Measurements from ENCODE around the gene MSI2. TPM values are rescaled to one million over a fixed set of nuclear protein-coding genes. Genes with fewer than 3 reads are reported as not detected.
A peak's percentile ranks its signal among the peaks of the same experiment; 100 is the strongest.

MSI2 gene
- total and polyA plus RNA-seq, 8 donors: 35.0 to 49.5 (median 47.5) TPM

- no peak for ATAC-seq
- no peaks in the 10 kb centered on the region for H3K36me3 ChIP-seq
- H3K4me1 ChIP-seq: no peaks in the 10 kb centered on the region
- no peaks in the 10 kb centered on the region for H3K9me3 ChIP-seq
- no peak for TF ChIP-seq CTCF (IDR thresholded peaks at IDR 0.05)
- no peaks in the 10 kb centered on the region for H3K27me3 ChIP-seq
- intact Hi-C loops (cut with DNase I): no loop called here
- H3K4me3 ChIP-seq: no peak overlapping the region
- H3K27ac ChIP-seq: no peak overlapping the region
- peak in 2 of 4 donors; percentile 67 to 70 for DNase-seq
These were observed 256.4 kb downstream of the MSI2 start for GRCh38 chr17:57512691-57513090.

- DNase-seq (no peak), ATAC-seq (no peak)
- no peaks in the 10 kb centered on the region for H3K27me3 ChIP-seq
- H3K4me1 ChIP-seq: no peaks in the 10 kb centered on the region
- no peak for TF ChIP-seq CTCF (IDR thresholded peaks at IDR 0.05)
- no peaks in the 10 kb centered on the region for H3K9me3 ChIP-seq
- intact Hi-C loops (cut with DNase I): no loop called here
- H3K27ac ChIP-seq: no peak overlapping the region
- H3K4me3 ChIP-seq: no peak overlapping the region
- no peaks in the 10 kb centered on the region for H3K36me3 ChIP-seq
These were observed 257.2 kb downstream of the MSI2 start for GRCh38 chr17:57513569-57513968.

- no peaks in the 10 kb centered on the region for H3K4me1 ChIP-seq
- H3K27ac ChIP-seq: no peak overlapping the region
- DNase-seq: no peak
- no peaks in the 10 kb centered on the region for H3K36me3 ChIP-seq
- no peak overlapping the region for H3K4me3 ChIP-seq
- ATAC-seq: no peak
- intact Hi-C loops (cut with DNase I): no loop called here
- H3K27me3 ChIP-seq: no peaks in the 10 kb centered on the region
- TF ChIP-seq CTCF (IDR thresholded peaks at IDR 0.05): no peak
- H3K9me3 ChIP-seq: no peaks in the 10 kb centered on the region
These were observed 258.3 kb downstream of the MSI2 start for GRCh38 chr17:57514614-57515013.

GRCh38 chr17:57515662-57516211 lies 259.4 kb downstream of the MSI2 start:
- no peak for DNase-seq
- H3K4me3 ChIP-seq: no peak overlapping the region
- no peaks in the 10 kb centered on the region for H3K36me3 ChIP-seq
- ATAC-seq: no peak
- intact Hi-C loops (cut with DNase I): no loop called here
- H3K9me3 ChIP-seq: no peaks in the 10 kb centered on the region
- H3K27me3 ChIP-seq: no peaks in the 10 kb centered on the region
- TF ChIP-seq CTCF (IDR thresholded peaks at IDR 0.05): no peak
- H3K4me1 ChIP-seq: no peaks in the 10 kb centered on the region
- no peak overlapping the region for H3K27ac ChIP-seq

GRCh38 chr17:57516290-57517230 lies 260.2 kb downstream of the MSI2 start:
- intact Hi-C loops (cut with DNase I): no loop called here
- no peak overlapping the region for H3K4me3 ChIP-seq
- H3K9me3 ChIP-seq: no peaks in the 10 kb centered on the region
- H3K4me1 ChIP-seq: no peaks in the 10 kb centered on the region
- ATAC-seq (no peak), DNase-seq (no peak)
- no peaks in the 10 kb centered on the region for H3K27me3 ChIP-seq
- no peak for TF ChIP-seq CTCF (IDR thresholded peaks at IDR 0.05)
- H3K36me3 ChIP-seq: no peaks in the 10 kb centered on the region
- H3K27ac ChIP-seq: no peak overlapping the region

Measured in left lung (tissue), 10 donors.